ENCODE results near the gene ARPP21.
"Not testable (repeated sequence)": the region's sequence is repeated elsewhere in the genome, so short reads cannot be mapped to it uniquely, and the experiment has no call there.

Gene ARPP21

DNA sequence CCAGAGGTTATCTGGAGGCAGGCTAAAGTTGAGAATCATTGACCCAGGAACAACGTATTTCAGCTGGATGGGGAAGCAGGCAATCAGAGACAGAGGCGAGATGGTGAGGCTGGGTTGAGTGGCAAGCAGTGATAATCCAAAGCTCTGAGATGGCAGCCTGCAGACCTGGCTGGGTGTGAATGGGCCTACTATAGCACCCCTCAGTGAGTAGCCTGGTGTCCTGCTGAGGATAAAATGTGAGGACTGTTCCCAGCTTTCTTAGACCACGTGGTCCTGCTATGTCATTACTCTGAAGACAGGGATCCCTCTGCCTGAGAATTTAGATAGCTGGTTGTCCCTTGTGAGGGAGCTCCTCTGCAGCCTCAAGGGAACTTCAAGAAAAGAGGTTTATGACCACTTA, 141.5 kb downstream of the ARPP21 start:
- DNase-seq (ENCODE audit: low read depth, low spot score) = no peak

GRCh38 chr3:35781558-35781957, 142.2 kb downstream of the ARPP21 start:
- DNase-seq (ENCODE audit: low read depth, low spot score) = no peak

GRCh38 chr3:35782355-35782754, 143.0 kb downstream of the ARPP21 start:
- no peak for DNase-seq (ENCODE audit: low read depth, low spot score)

DNA sequence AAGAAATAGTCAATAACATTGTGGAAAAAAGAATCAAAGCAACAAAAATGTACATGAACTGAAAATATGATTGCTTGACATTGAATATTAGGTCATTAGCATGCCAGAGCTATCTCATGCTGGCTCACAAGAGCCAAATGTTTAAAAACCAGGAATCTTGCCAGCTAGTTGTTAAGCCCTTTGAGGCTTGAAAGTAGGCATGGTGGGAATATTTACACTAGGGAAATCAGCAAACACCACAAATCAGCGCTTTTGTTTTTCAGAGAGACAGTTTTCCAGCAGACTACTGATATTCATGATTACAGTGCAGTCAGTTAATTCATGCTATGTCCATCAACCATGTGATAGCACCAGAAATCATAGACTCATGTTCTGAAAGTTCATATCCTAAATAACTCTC, 144.8 kb downstream of the ARPP21 start:
- DNase-seq (ENCODE audit: low read depth, low spot score) = no peak

- DNase-seq (ENCODE audit: low read depth, low spot score) = no peak
Measured at GRCh38 chr3:35785234-35785888, 146.0 kb downstream of the ARPP21 start.

- DNase-seq (ENCODE audit: low read depth, low spot score) = no peak
Measured at GRCh38 chr3:35787936-35788335, 148.6 kb downstream of the ARPP21 start.

- DNase-seq (ENCODE audit: low read depth, low spot score) = no peak
Measured at GRCh38 chr3:35789042-35789831, 149.9 kb downstream of the ARPP21 start.

DNA sequence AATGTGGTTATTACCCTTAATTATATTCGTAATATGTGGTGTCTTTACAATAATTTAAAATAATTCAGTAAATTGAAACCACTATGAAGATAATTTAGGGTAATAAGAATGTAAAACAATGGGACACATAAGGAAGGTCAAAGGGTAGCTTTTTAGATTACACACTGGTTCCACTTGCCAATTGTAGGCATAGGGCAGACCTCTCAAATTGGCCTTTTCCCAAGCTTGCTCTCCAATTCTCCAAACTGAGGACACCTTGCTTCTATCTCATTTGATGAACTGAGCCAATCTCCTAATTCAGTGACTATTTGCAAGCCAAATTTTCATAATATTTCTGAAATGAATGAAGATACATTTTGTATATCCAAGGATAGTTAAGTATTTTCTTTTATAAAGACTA, 151.4 kb downstream of the ARPP21 start:
- no peak for DNase-seq (ENCODE audit: low read depth, low spot score)

DNA sequence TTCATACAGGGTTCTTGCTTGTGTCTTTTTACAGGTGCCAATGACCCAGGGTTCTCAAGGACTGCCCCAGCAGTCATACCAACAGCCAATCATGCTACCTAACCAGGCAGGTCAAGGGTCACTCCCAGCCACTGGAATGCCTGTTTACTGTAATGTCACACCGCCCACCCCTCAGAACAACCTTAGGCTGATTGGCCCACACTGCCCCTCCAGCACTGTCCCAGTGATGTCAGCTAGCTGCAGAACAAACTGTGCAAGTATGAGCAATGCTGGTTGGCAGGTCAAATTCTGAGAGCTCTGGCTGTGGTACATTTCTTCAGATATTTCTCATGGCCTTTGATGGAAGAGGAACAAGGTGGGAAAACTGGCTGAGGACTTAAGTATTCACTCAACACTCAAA, 154.3 kb downstream of the ARPP21 start:
- no peak for DNase-seq (ENCODE audit: low read depth, low spot score)

DNA sequence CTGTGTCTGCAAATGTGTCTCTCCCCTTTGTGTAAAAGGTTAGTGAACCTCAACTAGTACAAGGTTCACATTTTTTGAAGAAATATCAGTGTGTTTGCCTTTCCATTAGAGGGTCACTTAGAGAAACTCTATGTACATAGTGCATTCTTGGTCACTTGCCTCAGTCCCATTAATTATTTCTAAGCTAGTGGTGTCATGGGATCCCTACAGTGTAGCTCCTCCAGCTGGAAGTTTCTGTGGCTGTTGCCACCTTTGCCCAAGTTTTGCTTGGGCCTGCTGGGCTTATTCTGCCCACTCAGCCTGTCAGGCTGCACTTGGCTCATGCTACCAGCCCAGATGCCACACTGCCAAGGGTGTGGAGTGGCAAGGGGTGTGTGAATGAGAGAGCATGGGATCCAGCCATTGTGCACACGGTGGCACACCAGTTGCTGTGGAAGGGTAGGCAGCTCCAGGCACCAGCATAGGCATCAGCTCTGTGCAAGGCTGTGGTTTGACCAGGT, 161.7 kb downstream of the ARPP21 start:
- DNase-seq (ENCODE audit: low read depth, low spot score) = no peak

DNA sequence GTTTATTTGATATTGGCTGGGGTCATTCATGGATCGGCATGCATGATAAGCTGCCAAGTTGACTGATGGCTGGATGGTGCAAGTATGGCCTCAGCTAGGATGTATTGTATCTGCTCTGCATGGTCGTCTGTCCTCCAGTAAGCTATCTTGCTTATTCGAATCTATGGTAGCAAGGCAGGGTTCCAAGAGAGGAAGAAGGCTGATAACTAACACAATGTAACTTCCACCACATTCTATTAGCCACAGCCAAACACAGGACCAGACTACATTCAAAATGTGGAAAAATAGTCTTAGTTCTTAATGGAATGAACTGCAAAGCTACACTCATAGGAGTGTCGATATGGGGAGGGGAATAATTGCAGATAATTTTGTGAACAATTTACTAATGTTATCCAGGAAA, 175.2 kb downstream of the ARPP21 start:
- no peak for DNase-seq (ENCODE audit: low read depth, low spot score)

- DNase-seq (ENCODE audit: low read depth, low spot score) = not testable (repeated sequence)
Measured at GRCh38 chr3:35815796-35816195, 176.5 kb downstream of the ARPP21 start.

GRCh38 chr3:35817216-35817615, 177.9 kb downstream of the ARPP21 start:
- no peak for DNase-seq (ENCODE audit: low read depth, low spot score)

GRCh38 chr3:35832140-35832571, 192.8 kb downstream of the ARPP21 start:
- DNase-seq (ENCODE audit: low read depth, low spot score) = no peak
